A549 (cell line): ENCODE measurements around the gene PVR. TPM values are rescaled to one million over a fixed set of nuclear protein-coding genes. Genes with fewer than 3 reads are reported as not detected.
A peak's percentile ranks its signal among the peaks of the same experiment; 100 is the strongest.

Experiments
- ATAC-seq, 2 experiments: fragments of 200-7000 bp in 1 of 2; fragments of >200 bp in 1 of 2; cut with Nextera tagmentation in 1 of 2; cut with Tn5 transposase in 1 of 2; 3 replicates each; pipeline versions ENCODE4 v1.8.0 to v1.9.1; 2018 to 2020; ENCODE audit warnings: mild to moderate bottlenecking in 1 of 2, moderate library complexity in 1 of 2
- CTCF ChIA-PET: fragments of 300-600 bp; sonication (Branson Sonifier 250); formaldehyde crosslinking; extraction: SDS; loops from one replicate; lab custom pipeline; 2021; ENCODE audit warnings: antibody characterized with exemption, inconsistent platforms; lab: Yijun Ruan, JAX
- POLR2A ChIA-PET: fragments of 350-600 bp; formaldehyde crosslinking; extraction: SDS; loops from one replicate; lab custom pipeline; 2021; ENCODE audit warnings: antibody characterized with exemption, inconsistent platforms; lab: Yijun Ruan, JAX
- DNase-seq, 2 experiments: peaks; one replicate each; pipeline versions ENCODE4 v3.0.0 to v3.0.0-alpha.2; 2011 to 2016; ENCODE audit warnings: low read depth in 1 of 2, low spot score in 1 of 2
- FAIRE-seq: peaks from 2 replicates; lab custom pipeline; 2011; peaks lifted over from hg19 to GRCh38; lab: Jason Lieb, UNC
- H3K27ac ChIP-seq, 2 experiments: fragments of >200 bp; sonication (Bioruptor Twin); formaldehyde crosslinking; 3 replicates each; pipeline ENCODE4 v1.5.1; 2016 to 2017
- H3K4me1 ChIP-seq: fragments of >200 bp; sonication (Bioruptor Twin); formaldehyde crosslinking; 3 replicates; pipeline ENCODE4 v1.6.1; 2016
- H3K4me2 ChIP-seq: fragments of >200 bp; sonication (Bioruptor Twin); formaldehyde crosslinking; 3 replicates; pipeline ENCODE4 v1.6.1; 2016
- H3K4me3 ChIP-seq: fragments of >200 bp; sonication (Bioruptor Twin); formaldehyde crosslinking; 3 replicates; pipeline ENCODE4 v1.5.1; 2016
- H3K9me3 ChIP-seq: fragments of >200 bp; sonication (Bioruptor Twin); formaldehyde crosslinking; 3 replicates; pipeline ENCODE4 v1.6.1; 2016
- CEBPB ChIP-seq, 2 experiments: fragments of >200 bp in 1 of 2; sonication (Bioruptor Twin) in 1 of 2; formaldehyde crosslinking in 1 of 2; IDR thresholded peaks; 2 replicates each; pipeline ENCODE4 v1.6.1; 2012 to 2016
- EP300 ChIP-seq, 2 experiments: fragments of >200 bp; sonication (Bioruptor Twin); formaldehyde crosslinking; IDR thresholded peaks; 2 replicates in 1 of 2; 3 replicates in 1 of 2; pipeline ENCODE4 v1.6.1; 2016 to 2017
- FOSB ChIP-seq: fragments of 250-450 bp; sonication (Bioruptor Pico); IDR thresholded peaks from 2 replicates; pipeline ENCODE4 v1.5.0; 2020; ENCODE audit warnings: mild to moderate bottlenecking, moderate library complexity
- FOSL2 ChIP-seq, 2 experiments: fragments of 450-650 bp in 1 of 2; fragments of >200 bp in 1 of 2; sonication (Bioruptor Twin) in 1 of 2; formaldehyde crosslinking; IDR thresholded peaks; 2 replicates each; pipeline versions ENCODE4 v1.5.0 to v1.6.1; 2016 to 2020; ENCODE audit warnings: mild to moderate bottlenecking in 1 of 2, moderate library complexity in 1 of 2
- HOXB5 ChIP-seq: fragments of 250-450 bp; sonication (Bioruptor Pico); IDR thresholded peaks from 2 replicates; pipeline ENCODE4 v1.5.0; 2020; ENCODE audit warnings: mild to moderate bottlenecking, moderate library complexity
- KDM1A ChIP-seq: fragments of 200-600 bp; sonication (generic); IDR thresholded peaks from 2 replicates; pipeline ENCODE4 v1.6.1; 2016; ENCODE audit warnings: low read depth, mild to moderate bottlenecking
- NFE2L2 ChIP-seq: fragments of 150-350 bp; conservative IDR thresholded peaks from 2 replicates; pipeline ENCODE4 v1.6.1; 2014; ENCODE audit warnings: low read length
- NPAS2 ChIP-seq: fragments of 250-450 bp; sonication (Bioruptor Pico); IDR thresholded peaks from 2 replicates; pipeline ENCODE4 v1.8.0; 2022; ENCODE audit warnings: mild to moderate bottlenecking, moderate library complexity, borderline replicate concordance
- NR3C1 ChIP-seq: fragments of >200 bp; sonication (Bioruptor Twin); formaldehyde crosslinking; IDR thresholded peaks from 3 replicates; pipeline ENCODE4 v1.6.1; 2017
- RAD21 ChIP-seq, 2 experiments: fragments of >200 bp in 1 of 2; sonication (Bioruptor Twin) in 1 of 2; formaldehyde crosslinking in 1 of 2; IDR thresholded peaks in 1 of 2; conservative IDR thresholded peaks in 1 of 2; 2 replicates in 1 of 2; 3 replicates in 1 of 2; pipeline ENCODE4 v1.6.1; 2012 to 2018; ENCODE audit warnings: inconsistent platforms in 1 of 2
- RARB ChIP-seq: fragments of 250-450 bp; sonication (Bioruptor Pico); IDR thresholded peaks from 2 replicates; pipeline ENCODE4 v1.8.0; 2021; ENCODE audit warnings: mild to moderate bottlenecking, moderate library complexity
- RFX5 ChIP-seq: fragments of 450-650 bp; IDR thresholded peaks from 2 replicates; pipeline ENCODE4 v1.7.1; 2014; ENCODE audit warnings: antibody characterized with exemption, mild to moderate bottlenecking, moderate library complexity
- TFCP2L1 ChIP-seq: fragments of 250-450 bp; sonication (Bioruptor Pico); IDR thresholded peaks from 2 replicates; pipeline ENCODE4 v1.5.0; 2021; ENCODE audit warnings: mild to moderate bottlenecking
- TP53 ChIP-seq: fragments of 250-450 bp; sonication (Bioruptor Pico); IDR thresholded peaks from 2 replicates; pipeline ENCODE4 v1.5.0; 2021; ENCODE audit warnings: mild to moderate bottlenecking, moderate library complexity
- WGBS: methylation state at CpG from one replicate; pipeline ENCODE4 v1.1.6; 2017; ENCODE audit errors: missing lambda C conversion rate; 5-methylcytosine and 5-hydroxymethylcytosine counted together
- polyA plus RNA-seq, 4 experiments: library from polyadenylated mRNA; depleted of rRNA in 3 of 4; stranded (reverse); fragments of >200 nt; fragmentation: RNase III in 1 of 4; extraction: RNeasy Plus Mini Kit Qiagen cat#74134 plus additional on column Dnase treatment in 1 of 4; gene quantifications; 2 replicates in 3 of 4; 3 replicates in 1 of 4; pipeline ENCODE4 v1.2.3, GENCODE V29; 2011 to 2017
- TF ChIP-seq, protein P1 (sequence below): fragments of 250-450 bp; sonication (Bioruptor Pico); IDR thresholded peaks from 2 replicates; pipeline ENCODE4 v1.5.0; 2021; ENCODE audit warnings: mild to moderate bottlenecking, moderate library complexity, borderline replicate concordance
- TF ChIP-seq, protein P2 (sequence below): fragments of 200-600 bp; sonication (generic); IDR thresholded peaks from 2 replicates; pipeline ENCODE4 v1.6.1; 2016; ENCODE audit warnings: antibody characterized with exemption, mild to moderate bottlenecking, moderate library complexity
- TF ChIP-seq, protein P3 (sequence below): fragments of >200 bp; sonication (Bioruptor Twin); formaldehyde crosslinking; IDR thresholded peaks from 3 replicates; pipeline ENCODE4 v1.5.1; 2016

The PVR gene
- polyA plus RNA-seq, 2 of the 4 experiments (the other 2 are of a cell fraction) = 90.3 to 108 TPM

DNA sequence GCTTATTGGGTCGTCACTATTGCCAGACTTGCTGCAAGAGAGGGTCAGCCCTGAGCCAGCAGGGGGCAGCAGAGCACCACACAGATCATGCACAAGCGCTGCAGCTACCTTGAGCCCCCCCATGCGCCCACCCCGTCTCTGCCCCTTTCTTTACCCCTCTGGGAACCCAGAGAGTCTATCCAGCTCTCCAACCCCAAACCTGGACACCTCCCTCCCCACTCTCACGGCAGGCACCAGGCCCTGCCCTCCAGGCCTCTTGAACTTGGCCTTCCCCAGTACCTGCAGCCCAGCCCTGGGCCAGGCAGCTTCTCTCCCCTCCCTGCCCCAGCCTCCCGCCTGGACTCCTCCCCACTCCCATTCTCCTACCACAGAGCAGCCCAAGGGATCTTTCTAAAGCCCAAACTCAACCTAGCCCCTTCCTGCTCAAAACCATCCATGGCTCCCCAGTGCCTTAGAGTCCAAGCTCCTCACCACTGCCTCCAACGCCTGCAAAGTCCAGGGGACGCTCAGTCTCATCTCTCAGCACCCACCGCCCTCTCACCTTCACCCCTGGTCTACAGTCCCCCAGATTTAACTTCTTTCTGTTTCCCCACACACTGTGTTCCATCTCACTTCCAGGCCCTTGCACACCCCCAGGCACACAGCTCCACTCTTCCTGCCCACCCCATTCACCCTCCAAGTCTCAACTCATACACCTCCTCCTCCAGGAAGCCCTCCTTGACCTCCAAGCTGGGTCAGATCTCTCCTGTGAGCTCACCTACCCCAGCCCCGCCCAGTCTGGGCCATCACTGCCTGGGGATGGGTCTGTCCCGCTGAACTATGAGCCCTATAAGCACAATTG, 45.8 kb downstream of the PVR start (continued):
- TF ChIP-seq, protein P1, sequence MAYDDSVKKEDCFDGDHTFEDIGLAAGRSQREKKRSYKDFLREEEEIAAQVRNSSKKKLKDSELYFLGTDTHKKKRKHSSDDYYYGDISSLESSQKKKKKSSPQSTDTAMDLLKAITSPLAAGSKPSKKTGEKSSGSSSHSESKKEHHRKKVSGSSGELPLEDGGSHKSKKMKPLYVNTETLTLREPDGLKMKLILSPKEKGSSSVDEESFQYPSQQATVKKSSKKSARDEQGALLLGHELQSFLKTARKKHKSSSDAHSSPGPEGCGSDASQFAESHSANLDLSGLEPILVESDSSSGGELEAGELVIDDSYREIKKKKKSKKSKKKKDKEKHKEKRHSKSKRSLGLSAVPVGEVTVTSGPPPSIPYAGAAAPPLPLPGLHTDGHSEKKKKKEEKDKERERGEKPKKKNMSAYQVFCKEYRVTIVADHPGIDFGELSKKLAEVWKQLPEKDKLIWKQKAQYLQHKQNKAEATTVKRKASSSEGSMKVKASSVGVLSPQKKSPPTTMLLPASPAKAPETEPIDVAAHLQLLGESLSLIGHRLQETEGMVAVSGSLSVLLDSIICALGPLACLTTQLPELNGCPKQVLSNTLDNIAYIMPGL (CRISPR knock-in tag) = no peak
- TF ChIP-seq KDM1A = peak; percentile 60; the same call in 1 of the 2 replicates

DNA sequence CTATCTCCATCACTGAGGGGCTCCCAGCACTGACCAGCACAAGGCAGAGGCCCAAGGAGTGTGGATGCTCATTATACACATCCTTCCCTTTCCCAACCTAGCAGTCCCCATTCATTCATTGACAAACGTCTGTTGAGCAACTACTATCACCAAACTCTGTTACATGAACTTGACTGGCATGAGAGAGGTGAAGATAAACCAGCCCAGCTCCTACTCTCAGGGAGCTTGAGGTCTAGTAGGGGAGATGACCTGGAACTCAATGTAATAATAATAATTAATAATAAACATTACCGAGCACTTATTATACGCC, 46.4 kb downstream of the PVR start:
- Histone ChIP-seq H3K9me3 (no peaks in the 10 kb centered on the region), H3K4me2 (peak overlapping the region; percentile 47), H3K4me3 (no peak overlapping the region), H3K27ac (peak overlapping the region; percentile 87 to 92), H3K4me1 (peaks cover 86% of the 10 kb centered on the region)
- no peak for DNase-seq
- no peak for ATAC-seq
- 89% methylated on average over 3 of the region's 3 CpGs for WGBS
- TF ChIP-seq CEBPB (IDR thresholded peaks at IDR 0.05) (0 out of 4 replicates have a peak, but pooled peaks of 1 of the 2 experiments have one; percentile 38), NFE2L2 (no peak), RFX5 (no peak), TFCP2L1 (CRISPR knock-in tag) (no peak)
- ChIA-PET CTCF (interaction anchor here (0.7 to 26.6 kb wide), 30 partner anchors 9 to 194 kb away, joined by 3 to 694 read pairs (median 14); partner anchors contain the start of genes BCAM and CEACAM16), POLR2A (interaction anchor here (1.8 to 4.0 kb wide), 2 partner anchors 34 to 81 kb away, joined by 8 to 27 read pairs; no protein-coding TSS in a partner anchor)
- FAIRE-seq = no peak

DNA sequence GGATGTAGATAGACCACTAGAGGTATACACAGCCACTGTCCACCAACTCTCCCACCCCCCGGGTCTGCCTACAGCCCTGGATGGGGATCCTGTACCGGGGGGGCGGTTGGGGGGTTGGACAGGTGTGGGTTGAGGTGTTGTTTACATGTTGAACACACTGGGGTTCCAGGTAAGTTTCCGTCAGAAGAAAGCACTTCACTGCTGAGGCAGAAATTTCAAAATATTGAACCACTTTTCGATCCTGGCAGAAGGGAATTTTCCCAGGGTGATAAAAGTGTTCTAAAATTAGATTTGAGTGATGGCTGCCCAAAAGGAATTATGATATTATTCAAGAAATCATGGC, 48.6 kb downstream of the PVR start:
- ATAC-seq = no peak
- Histone ChIP-seq H3K9me3 (no peaks in the 10 kb centered on the region), H3K4me1 (peaks cover 79% of the 10 kb centered on the region), H3K4me2 (peak overlapping the region; percentile 70), H3K4me3 (no peak overlapping the region), H3K27ac (peak overlapping the region; percentile 87 to 92)
- CTCF ChIA-PET = interaction anchor here (1.8 to 26.6 kb wide), 5 partner anchors 21 to 151 kb away, joined by 3 to 694 read pairs (median 64); partner anchors contain the start of gene CEACAM16
- FAIRE-seq = no peak
- POLR2A ChIA-PET = interaction anchor here (2.1 to 4.0 kb wide), 2 partner anchors 32 to 49 kb away, joined by 11 to 27 read pairs; no protein-coding TSS in a partner anchor
- under 1% methylated on average over 5 of the region's 5 CpGs for WGBS
- no peak for DNase-seq
- TF ChIP-seq FOSB (CRISPR knock-in tag) = no peak
- 0 out of 5 replicates have a peak, but pooled peaks of 1 of the 2 experiments have one; percentile 5 for TF ChIP-seq EP300 (IDR thresholded peaks at IDR 0.05)

DNA sequence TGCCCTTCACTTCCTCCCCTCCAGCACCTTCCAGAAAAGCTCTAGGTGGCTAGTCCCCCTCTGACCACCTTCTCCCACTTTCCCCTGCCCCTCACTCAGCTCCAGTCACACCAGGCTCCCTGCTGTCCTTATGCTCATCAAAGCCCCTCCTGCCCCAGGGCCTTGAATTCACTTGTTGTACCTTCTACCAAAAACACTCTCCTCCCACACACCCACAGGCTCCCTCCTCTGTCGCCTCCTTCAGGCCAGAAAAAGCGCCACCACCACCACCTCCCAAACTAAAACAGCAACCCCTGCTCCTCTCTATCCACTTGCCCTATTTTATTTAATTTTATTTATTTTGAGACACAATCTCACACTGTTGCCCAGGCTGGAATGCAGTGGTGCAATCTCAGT, 50.5 kb downstream of the PVR start:
- peaks cover 72% of the 10 kb centered on the region for H3K4me1 ChIP-seq
- peak overlapping the region; percentile 87 to 92 for H3K27ac ChIP-seq
- no peak overlapping the region for H3K4me3 ChIP-seq
- DNase-seq = no peak
- no peak for TF ChIP-seq FOSL2 (IDR thresholded peaks at IDR 0.05)
- no peak for TF ChIP-seq FOSL2 (CRISPR knock-in tag; IDR thresholded peaks at IDR 0.05)
- TF ChIP-seq, protein P2, sequence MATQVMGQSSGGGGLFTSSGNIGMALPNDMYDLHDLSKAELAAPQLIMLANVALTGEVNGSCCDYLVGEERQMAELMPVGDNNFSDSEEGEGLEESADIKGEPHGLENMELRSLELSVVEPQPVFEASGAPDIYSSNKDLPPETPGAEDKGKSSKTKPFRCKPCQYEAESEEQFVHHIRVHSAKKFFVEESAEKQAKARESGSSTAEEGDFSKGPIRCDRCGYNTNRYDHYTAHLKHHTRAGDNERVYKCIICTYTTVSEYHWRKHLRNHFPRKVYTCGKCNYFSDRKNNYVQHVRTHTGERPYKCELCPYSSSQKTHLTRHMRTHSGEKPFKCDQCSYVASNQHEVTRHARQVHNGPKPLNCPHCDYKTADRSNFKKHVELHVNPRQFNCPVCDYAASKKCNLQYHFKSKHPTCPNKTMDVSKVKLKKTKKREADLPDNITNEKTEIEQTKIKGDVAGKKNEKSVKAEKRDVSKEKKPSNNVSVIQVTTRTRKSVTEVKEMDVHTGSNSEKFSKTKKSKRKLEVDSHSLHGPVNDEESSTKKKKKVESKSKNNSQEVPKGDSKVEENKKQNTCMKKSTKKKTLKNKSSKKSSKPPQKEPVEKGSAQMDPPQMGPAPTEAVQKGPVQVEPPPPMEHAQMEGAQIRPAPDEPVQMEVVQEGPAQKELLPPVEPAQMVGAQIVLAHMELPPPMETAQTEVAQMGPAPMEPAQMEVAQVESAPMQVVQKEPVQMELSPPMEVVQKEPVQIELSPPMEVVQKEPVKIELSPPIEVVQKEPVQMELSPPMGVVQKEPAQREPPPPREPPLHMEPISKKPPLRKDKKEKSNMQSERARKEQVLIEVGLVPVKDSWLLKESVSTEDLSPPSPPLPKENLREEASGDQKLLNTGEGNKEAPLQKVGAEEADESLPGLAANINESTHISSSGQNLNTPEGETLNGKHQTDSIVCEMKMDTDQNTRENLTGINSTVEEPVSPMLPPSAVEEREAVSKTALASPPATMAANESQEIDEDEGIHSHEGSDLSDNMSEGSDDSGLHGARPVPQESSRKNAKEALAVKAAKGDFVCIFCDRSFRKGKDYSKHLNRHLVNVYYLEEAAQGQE = no peak
- TF ChIP-seq HOXB5 = no peak
- TF ChIP-seq NPAS2 = no peak
- TF ChIP-seq, protein P1 (CRISPR knock-in tag) = no peak
- TF ChIP-seq TP53 (CRISPR knock-in tag) = peak; percentile 9; the same call in 1 of the 2 replicates
- TF ChIP-seq NR3C1 = no peak
- TF ChIP-seq FOSB (CRISPR knock-in tag) = no peak
- TF ChIP-seq RARB (CRISPR knock-in tag) = peak; percentile 32; the same call in 1 of the 2 replicates
- TF ChIP-seq RAD21 (conservative IDR thresholded peaks at IDR 0.05 in 1 of 2, IDR thresholded peaks at IDR 0.05 in 1 of 2) = peak in 1 of 2 experiments; percentile 23; a peak in 1 of 5 replicates
- TF ChIP-seq, protein P3, sequence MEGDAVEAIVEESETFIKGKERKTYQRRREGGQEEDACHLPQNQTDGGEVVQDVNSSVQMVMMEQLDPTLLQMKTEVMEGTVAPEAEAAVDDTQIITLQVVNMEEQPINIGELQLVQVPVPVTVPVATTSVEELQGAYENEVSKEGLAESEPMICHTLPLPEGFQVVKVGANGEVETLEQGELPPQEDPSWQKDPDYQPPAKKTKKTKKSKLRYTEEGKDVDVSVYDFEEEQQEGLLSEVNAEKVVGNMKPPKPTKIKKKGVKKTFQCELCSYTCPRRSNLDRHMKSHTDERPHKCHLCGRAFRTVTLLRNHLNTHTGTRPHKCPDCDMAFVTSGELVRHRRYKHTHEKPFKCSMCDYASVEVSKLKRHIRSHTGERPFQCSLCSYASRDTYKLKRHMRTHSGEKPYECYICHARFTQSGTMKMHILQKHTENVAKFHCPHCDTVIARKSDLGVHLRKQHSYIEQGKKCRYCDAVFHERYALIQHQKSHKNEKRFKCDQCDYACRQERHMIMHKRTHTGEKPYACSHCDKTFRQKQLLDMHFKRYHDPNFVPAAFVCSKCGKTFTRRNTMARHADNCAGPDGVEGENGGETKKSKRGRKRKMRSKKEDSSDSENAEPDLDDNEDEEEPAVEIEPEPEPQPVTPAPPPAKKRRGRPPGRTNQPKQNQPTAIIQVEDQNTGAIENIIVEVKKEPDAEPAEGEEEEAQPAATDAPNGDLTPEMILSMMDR = peak; percentile 41
- TF ChIP-seq, all 56 proteins: peak for 4
- ATAC-seq (no peak), FAIRE-seq (no peak)
- Histone ChIP-seq H3K4me2 (peak overlapping the region; percentile 68), H3K9me3 (no peaks in the 10 kb centered on the region)
- ChIA-PET CTCF (interaction anchor here (0.8 to 26.6 kb wide), 12 partner anchors 11 to 152 kb away, joined by 3 to 694 read pairs (median 6); partner anchors contain the start of genes CEACAM16 and NECTIN2), POLR2A (interaction anchor here (0.7 to 1.9 kb wide), 5 partner anchors 9 to 45 kb away, joined by 3 to 10 read pairs (median 4); no protein-coding TSS in a partner anchor)
- WGBS = 81% methylated on average over 2 of the region's 2 CpGs
